A549 (cell line): ENCODE results near the gene AGBL4. TPM values are rescaled to one million over a fixed set of nuclear protein-coding genes. Genes with fewer than 3 reads are reported as not detected.

Experiments
- ATAC-seq, 2 experiments: fragments of 200-7000 bp in 1 of 2; fragments of >200 bp in 1 of 2; cut with Nextera tagmentation in 1 of 2; cut with Tn5 transposase in 1 of 2; 3 replicates each; pipeline versions ENCODE4 v1.8.0 to v1.9.1; 2018 to 2020; ENCODE audit warnings: mild to moderate bottlenecking in 1 of 2, moderate library complexity in 1 of 2
- CTCF ChIA-PET: fragments of 300-600 bp; sonication (Branson Sonifier 250); formaldehyde crosslinking; extraction: SDS; loops from one replicate; lab custom pipeline; 2021; ENCODE audit warnings: antibody characterized with exemption, inconsistent platforms; lab: Yijun Ruan, JAX
- POLR2A ChIA-PET: fragments of 350-600 bp; formaldehyde crosslinking; extraction: SDS; loops from one replicate; lab custom pipeline; 2021; ENCODE audit warnings: antibody characterized with exemption, inconsistent platforms; lab: Yijun Ruan, JAX
- DNase-seq, 2 experiments: peaks; one replicate each; pipeline versions ENCODE4 v3.0.0 to v3.0.0-alpha.2; 2011 to 2016; ENCODE audit warnings: low read depth in 1 of 2, low spot score in 1 of 2
- FAIRE-seq: peaks from 2 replicates; lab custom pipeline; 2011; peaks lifted over from hg19 to GRCh38; lab: Jason Lieb, UNC
- H3K27ac ChIP-seq, 2 experiments: fragments of >200 bp; sonication (Bioruptor Twin); formaldehyde crosslinking; 3 replicates each; pipeline ENCODE4 v1.5.1; 2016 to 2017
- H3K4me1 ChIP-seq: fragments of >200 bp; sonication (Bioruptor Twin); formaldehyde crosslinking; 3 replicates; pipeline ENCODE4 v1.6.1; 2016
- H3K4me2 ChIP-seq: fragments of >200 bp; sonication (Bioruptor Twin); formaldehyde crosslinking; 3 replicates; pipeline ENCODE4 v1.6.1; 2016
- H3K4me3 ChIP-seq: fragments of >200 bp; sonication (Bioruptor Twin); formaldehyde crosslinking; 3 replicates; pipeline ENCODE4 v1.5.1; 2016
- H3K9me3 ChIP-seq: fragments of >200 bp; sonication (Bioruptor Twin); formaldehyde crosslinking; 3 replicates; pipeline ENCODE4 v1.6.1; 2016
- BHLHE40 ChIP-seq: IDR thresholded peaks from 2 replicates; pipeline ENCODE4 v1.6.1; 2012; ENCODE audit warnings: low read depth, low read length, inconsistent platforms
- CBX2 ChIP-seq: fragments of 200-600 bp; sonication (generic); IDR thresholded peaks from 2 replicates; pipeline ENCODE4 v1.6.1; 2016; ENCODE audit warnings: low read depth, mild to moderate bottlenecking, borderline replicate concordance
- CEBPB ChIP-seq, 2 experiments: fragments of >200 bp in 1 of 2; sonication (Bioruptor Twin) in 1 of 2; formaldehyde crosslinking in 1 of 2; IDR thresholded peaks; 2 replicates each; pipeline ENCODE4 v1.6.1; 2012 to 2016
- EP300 ChIP-seq, 2 experiments: fragments of >200 bp; sonication (Bioruptor Twin); formaldehyde crosslinking; IDR thresholded peaks; 2 replicates in 1 of 2; 3 replicates in 1 of 2; pipeline ENCODE4 v1.6.1; 2016 to 2017
- FOXS1 ChIP-seq: fragments of 250-450 bp; sonication (Bioruptor Pico); IDR thresholded peaks from 2 replicates; pipeline ENCODE4 v1.5.0; 2020; ENCODE audit warnings: mild to moderate bottlenecking, moderate library complexity
- HEYL ChIP-seq: fragments of 250-450 bp; sonication (Bioruptor Pico); IDR thresholded peaks from 2 replicates; pipeline ENCODE4 v1.8.0; 2021; ENCODE audit warnings: mild to moderate bottlenecking, moderate library complexity
- HOXA7 ChIP-seq: fragments of 250-450 bp; sonication (Bioruptor Pico); IDR thresholded peaks from 2 replicates; pipeline ENCODE4 v1.5.0; 2020; ENCODE audit warnings: mild to moderate bottlenecking, moderate library complexity
- KDM1A ChIP-seq: fragments of 200-600 bp; sonication (generic); IDR thresholded peaks from 2 replicates; pipeline ENCODE4 v1.6.1; 2016; ENCODE audit warnings: low read depth, mild to moderate bottlenecking
- KDM5A ChIP-seq: fragments of 200-600 bp; sonication (generic); IDR thresholded peaks from 2 replicates; pipeline ENCODE4 v1.6.1; 2016; ENCODE audit warnings: antibody characterized with exemption, mild to moderate bottlenecking
- MAFK ChIP-seq: fragments of 450-650 bp; IDR thresholded peaks from 2 replicates; pipeline ENCODE4 v1.6.1; 2014; ENCODE audit not compliant: partially characterized antibody
- MAZ ChIP-seq: fragments of 150-350 bp; IDR thresholded peaks from 2 replicates; pipeline ENCODE4 v1.6.1; 2014; ENCODE audit warnings: antibody characterized with exemption, low read depth, low read length, borderline replicate concordance
- MYC ChIP-seq: IDR thresholded peaks from 2 replicates; pipeline ENCODE4 v1.6.1; 2012; ENCODE audit warnings: mild to moderate bottlenecking, inconsistent platforms, low read length, improper control_type of control experiment, borderline replicate concordance
- NPAS2 ChIP-seq: fragments of 250-450 bp; sonication (Bioruptor Pico); IDR thresholded peaks from 2 replicates; pipeline ENCODE4 v1.8.0; 2022; ENCODE audit warnings: mild to moderate bottlenecking, moderate library complexity, borderline replicate concordance
- PHF8 ChIP-seq: fragments of 200-600 bp; sonication (generic); IDR thresholded peaks from 2 replicates; pipeline ENCODE4 v1.6.1; 2016; ENCODE audit warnings: low read depth, mild to moderate bottlenecking, antibody characterized with exemption, moderate library complexity, borderline replicate concordance
- RAD21 ChIP-seq, 2 experiments: fragments of >200 bp in 1 of 2; sonication (Bioruptor Twin) in 1 of 2; formaldehyde crosslinking in 1 of 2; IDR thresholded peaks in 1 of 2; conservative IDR thresholded peaks in 1 of 2; 2 replicates in 1 of 2; 3 replicates in 1 of 2; pipeline ENCODE4 v1.6.1; 2012 to 2018; ENCODE audit warnings: inconsistent platforms in 1 of 2
- RARB ChIP-seq: fragments of 250-450 bp; sonication (Bioruptor Pico); IDR thresholded peaks from 2 replicates; pipeline ENCODE4 v1.8.0; 2021; ENCODE audit warnings: mild to moderate bottlenecking, moderate library complexity
- RCOR1 ChIP-seq: fragments of 150-350 bp; IDR thresholded peaks from 2 replicates; pipeline ENCODE4 v1.6.1; 2014; ENCODE audit warnings: antibody characterized with exemption, low read length, low read depth
- RFX5 ChIP-seq: fragments of 450-650 bp; IDR thresholded peaks from 2 replicates; pipeline ENCODE4 v1.7.1; 2014; ENCODE audit warnings: antibody characterized with exemption, mild to moderate bottlenecking, moderate library complexity
- RNF2 ChIP-seq: fragments of 200-600 bp; sonication (generic); IDR thresholded peaks from 2 replicates; pipeline ENCODE4 v1.6.1; 2016; ENCODE audit warnings: low read depth, mild to moderate bottlenecking, antibody characterized with exemption, moderate library complexity, borderline replicate concordance
- TFCP2L1 ChIP-seq: fragments of 250-450 bp; sonication (Bioruptor Pico); IDR thresholded peaks from 2 replicates; pipeline ENCODE4 v1.5.0; 2021; ENCODE audit warnings: mild to moderate bottlenecking
- TP53 ChIP-seq: fragments of 250-450 bp; sonication (Bioruptor Pico); IDR thresholded peaks from 2 replicates; pipeline ENCODE4 v1.5.0; 2021; ENCODE audit warnings: mild to moderate bottlenecking, moderate library complexity
- ZFP36 ChIP-seq: fragments of 450-650 bp; IDR thresholded peaks from 2 replicates; pipeline ENCODE4 v1.6.1; 2014; ENCODE audit warnings: borderline replicate concordance; ENCODE audit not compliant: partially characterized antibody
- WGBS: methylation state at CpG from one replicate; pipeline ENCODE4 v1.1.6; 2017; ENCODE audit errors: missing lambda C conversion rate; 5-methylcytosine and 5-hydroxymethylcytosine counted together
- polyA plus RNA-seq, 4 experiments: library from polyadenylated mRNA; depleted of rRNA in 3 of 4; stranded (reverse); fragments of >200 nt; fragmentation: RNase III in 1 of 4; extraction: RNeasy Plus Mini Kit Qiagen cat#74134 plus additional on column Dnase treatment in 1 of 4; gene quantifications; 2 replicates in 3 of 4; 3 replicates in 1 of 4; pipeline ENCODE4 v1.2.3, GENCODE V29; 2011 to 2017
- TF ChIP-seq, protein P1 (sequence below): fragments of 200-600 bp; sonication (generic); IDR thresholded peaks from 2 replicates; pipeline ENCODE4 v1.6.1; 2016; ENCODE audit warnings: antibody characterized with exemption, mild to moderate bottlenecking, moderate library complexity
- TF ChIP-seq, protein P2 (sequence below): fragments of >200 bp; sonication (Bioruptor Twin); formaldehyde crosslinking; IDR thresholded peaks from 3 replicates; pipeline ENCODE4 v1.5.1; 2016
- TF ChIP-seq, protein P3 (sequence below): IDR thresholded peaks from 2 replicates; pipeline ENCODE4 v1.6.1; 2012; ENCODE audit warnings: low read depth, borderline replicate concordance
- TF ChIP-seq, protein P4 (sequence below): IDR thresholded peaks from 2 replicates; pipeline ENCODE4 v1.6.1; 2012
- TF ChIP-seq, protein P5 (sequence below): fragments of >200 bp; sonication (Bioruptor Twin); formaldehyde crosslinking; IDR thresholded peaks from 3 replicates; pipeline ENCODE4 v1.6.1; 2016

The AGBL4 gene
- polyA plus RNA-seq, 2 of the 4 experiments (the other 2 are of a cell fraction) = not detected

DNA sequence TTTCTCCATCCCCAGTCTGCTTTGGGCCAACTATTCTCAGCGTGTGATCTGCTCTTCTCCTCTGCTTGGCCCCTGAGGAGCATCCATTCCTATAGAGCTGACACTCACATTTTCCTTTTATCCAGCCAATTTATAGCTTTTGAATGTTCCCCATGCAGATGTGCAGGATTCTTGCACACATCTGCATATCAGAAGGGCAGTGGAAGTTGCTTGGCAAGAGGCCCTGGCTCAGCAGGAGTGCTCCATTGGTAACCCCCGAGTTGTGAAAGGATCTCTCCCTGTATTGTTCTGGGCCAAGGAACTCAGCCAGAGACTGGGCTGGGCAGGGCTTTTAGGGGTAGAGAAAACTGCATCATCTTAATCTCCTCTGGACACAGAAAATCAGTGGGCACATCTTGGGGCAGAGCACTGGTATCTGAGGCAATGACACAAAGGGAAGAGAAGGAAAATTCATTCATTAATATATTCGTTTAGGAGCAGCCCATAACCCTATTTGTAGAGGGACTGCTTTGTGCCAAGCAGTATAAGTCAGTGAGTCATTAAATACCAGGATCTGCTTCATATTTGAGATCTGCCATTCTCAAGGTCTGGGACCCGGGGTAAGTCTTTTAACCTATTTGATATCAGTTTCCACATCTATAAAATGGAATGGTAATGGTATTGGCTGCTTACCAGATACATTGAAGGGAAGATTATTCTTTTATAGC, 1216.0 kb downstream of the AGBL4 start:
- TF ChIP-seq EP300 (IDR thresholded peaks at IDR 0.05) (no peak), TFCP2L1 (CRISPR knock-in tag) (no peak), HOXA7 (no peak), KDM1A (no peak), TP53 (CRISPR knock-in tag) (no peak), MYC (no peak), PHF8 (no peak), CBX2 (no peak), HEYL (no peak), MAZ (no peak)
- TF ChIP-seq, protein P1, sequence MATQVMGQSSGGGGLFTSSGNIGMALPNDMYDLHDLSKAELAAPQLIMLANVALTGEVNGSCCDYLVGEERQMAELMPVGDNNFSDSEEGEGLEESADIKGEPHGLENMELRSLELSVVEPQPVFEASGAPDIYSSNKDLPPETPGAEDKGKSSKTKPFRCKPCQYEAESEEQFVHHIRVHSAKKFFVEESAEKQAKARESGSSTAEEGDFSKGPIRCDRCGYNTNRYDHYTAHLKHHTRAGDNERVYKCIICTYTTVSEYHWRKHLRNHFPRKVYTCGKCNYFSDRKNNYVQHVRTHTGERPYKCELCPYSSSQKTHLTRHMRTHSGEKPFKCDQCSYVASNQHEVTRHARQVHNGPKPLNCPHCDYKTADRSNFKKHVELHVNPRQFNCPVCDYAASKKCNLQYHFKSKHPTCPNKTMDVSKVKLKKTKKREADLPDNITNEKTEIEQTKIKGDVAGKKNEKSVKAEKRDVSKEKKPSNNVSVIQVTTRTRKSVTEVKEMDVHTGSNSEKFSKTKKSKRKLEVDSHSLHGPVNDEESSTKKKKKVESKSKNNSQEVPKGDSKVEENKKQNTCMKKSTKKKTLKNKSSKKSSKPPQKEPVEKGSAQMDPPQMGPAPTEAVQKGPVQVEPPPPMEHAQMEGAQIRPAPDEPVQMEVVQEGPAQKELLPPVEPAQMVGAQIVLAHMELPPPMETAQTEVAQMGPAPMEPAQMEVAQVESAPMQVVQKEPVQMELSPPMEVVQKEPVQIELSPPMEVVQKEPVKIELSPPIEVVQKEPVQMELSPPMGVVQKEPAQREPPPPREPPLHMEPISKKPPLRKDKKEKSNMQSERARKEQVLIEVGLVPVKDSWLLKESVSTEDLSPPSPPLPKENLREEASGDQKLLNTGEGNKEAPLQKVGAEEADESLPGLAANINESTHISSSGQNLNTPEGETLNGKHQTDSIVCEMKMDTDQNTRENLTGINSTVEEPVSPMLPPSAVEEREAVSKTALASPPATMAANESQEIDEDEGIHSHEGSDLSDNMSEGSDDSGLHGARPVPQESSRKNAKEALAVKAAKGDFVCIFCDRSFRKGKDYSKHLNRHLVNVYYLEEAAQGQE = no peak
- no peaks in the 10 kb centered on the region for H3K4me1 ChIP-seq
- WGBS = 0% methylated on average over 3 of the region's 4 CpGs
- ChIA-PET CTCF (no interaction called here), POLR2A (no interaction called here)
- DNase-seq (no peak), FAIRE-seq (no peak), ATAC-seq (no peak)
- no peak overlapping the region for H3K27ac ChIP-seq
- no peak overlapping the region for H3K4me3 ChIP-seq
- no peak overlapping the region for H3K4me2 ChIP-seq
- H3K9me3 ChIP-seq = no peaks in the 10 kb centered on the region

DNA sequence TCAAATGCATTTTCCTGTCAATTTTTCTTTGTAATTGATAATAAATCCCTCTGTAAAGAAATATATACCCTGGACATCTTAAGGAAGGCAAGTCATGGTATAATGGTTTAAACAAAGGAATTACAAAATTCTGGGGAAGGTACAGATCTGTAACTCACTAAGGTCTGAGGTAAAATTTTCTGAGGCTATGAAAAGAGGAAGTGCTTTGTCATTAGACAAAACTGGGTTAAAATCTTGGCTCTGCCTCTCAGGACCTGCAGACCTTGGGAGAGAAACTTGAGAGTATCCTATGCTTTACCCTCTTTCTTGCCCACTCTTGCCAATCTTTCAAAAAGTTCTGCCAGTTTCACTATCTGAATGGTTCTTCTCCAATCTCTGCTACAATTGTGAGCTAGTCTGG, 1220.3 kb downstream of the AGBL4 start:
- DNase-seq = no peak
- CTCF ChIA-PET = no interaction called here
- H3K4me3 ChIP-seq = no peak overlapping the region
- no peak for ATAC-seq
- no peak overlapping the region for H3K27ac ChIP-seq
- H3K9me3 ChIP-seq = no peaks in the 10 kb centered on the region
- H3K4me2 ChIP-seq = no peak overlapping the region
- no peak for FAIRE-seq
- POLR2A ChIA-PET = no interaction called here
- H3K4me1 ChIP-seq = no peaks in the 10 kb centered on the region
- TF ChIP-seq, protein P2, sequence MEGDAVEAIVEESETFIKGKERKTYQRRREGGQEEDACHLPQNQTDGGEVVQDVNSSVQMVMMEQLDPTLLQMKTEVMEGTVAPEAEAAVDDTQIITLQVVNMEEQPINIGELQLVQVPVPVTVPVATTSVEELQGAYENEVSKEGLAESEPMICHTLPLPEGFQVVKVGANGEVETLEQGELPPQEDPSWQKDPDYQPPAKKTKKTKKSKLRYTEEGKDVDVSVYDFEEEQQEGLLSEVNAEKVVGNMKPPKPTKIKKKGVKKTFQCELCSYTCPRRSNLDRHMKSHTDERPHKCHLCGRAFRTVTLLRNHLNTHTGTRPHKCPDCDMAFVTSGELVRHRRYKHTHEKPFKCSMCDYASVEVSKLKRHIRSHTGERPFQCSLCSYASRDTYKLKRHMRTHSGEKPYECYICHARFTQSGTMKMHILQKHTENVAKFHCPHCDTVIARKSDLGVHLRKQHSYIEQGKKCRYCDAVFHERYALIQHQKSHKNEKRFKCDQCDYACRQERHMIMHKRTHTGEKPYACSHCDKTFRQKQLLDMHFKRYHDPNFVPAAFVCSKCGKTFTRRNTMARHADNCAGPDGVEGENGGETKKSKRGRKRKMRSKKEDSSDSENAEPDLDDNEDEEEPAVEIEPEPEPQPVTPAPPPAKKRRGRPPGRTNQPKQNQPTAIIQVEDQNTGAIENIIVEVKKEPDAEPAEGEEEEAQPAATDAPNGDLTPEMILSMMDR = no peak
- TF ChIP-seq, protein P3, sequence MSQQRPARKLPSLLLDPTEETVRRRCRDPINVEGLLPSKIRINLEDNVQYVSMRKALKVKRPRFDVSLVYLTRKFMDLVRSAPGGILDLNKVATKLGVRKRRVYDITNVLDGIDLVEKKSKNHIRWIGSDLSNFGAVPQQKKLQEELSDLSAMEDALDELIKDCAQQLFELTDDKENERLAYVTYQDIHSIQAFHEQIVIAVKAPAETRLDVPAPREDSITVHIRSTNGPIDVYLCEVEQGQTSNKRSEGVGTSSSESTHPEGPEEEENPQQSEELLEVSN = no peak
- TF ChIP-seq ZFP36 (no peak), RNF2 (no peak), RFX5 (no peak), FOXS1 (CRISPR knock-in tag) (no peak), MAFK (no peak), RCOR1 (no peak), BHLHE40 (no peak), NPAS2 (no peak), CEBPB (IDR thresholded peaks at IDR 0.05) (no peak), KDM5A (no peak), RARB (CRISPR knock-in tag) (no peak), RAD21 (conservative IDR thresholded peaks at IDR 0.05 in 1 of 2, IDR thresholded peaks at IDR 0.05 in 1 of 2) (no peak)
- TF ChIP-seq, protein P4, sequence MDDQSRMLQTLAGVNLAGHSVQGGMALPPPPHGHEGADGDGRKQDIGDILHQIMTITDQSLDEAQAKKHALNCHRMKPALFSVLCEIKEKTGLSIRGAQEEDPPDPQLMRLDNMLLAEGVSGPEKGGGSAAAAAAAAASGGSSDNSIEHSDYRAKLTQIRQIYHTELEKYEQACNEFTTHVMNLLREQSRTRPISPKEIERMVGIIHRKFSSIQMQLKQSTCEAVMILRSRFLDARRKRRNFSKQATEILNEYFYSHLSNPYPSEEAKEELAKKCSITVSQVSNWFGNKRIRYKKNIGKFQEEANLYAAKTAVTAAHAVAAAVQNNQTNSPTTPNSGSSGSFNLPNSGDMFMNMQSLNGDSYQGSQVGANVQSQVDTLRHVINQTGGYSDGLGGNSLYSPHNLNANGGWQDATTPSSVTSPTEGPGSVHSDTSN = no peak
- TF ChIP-seq, protein P5, sequence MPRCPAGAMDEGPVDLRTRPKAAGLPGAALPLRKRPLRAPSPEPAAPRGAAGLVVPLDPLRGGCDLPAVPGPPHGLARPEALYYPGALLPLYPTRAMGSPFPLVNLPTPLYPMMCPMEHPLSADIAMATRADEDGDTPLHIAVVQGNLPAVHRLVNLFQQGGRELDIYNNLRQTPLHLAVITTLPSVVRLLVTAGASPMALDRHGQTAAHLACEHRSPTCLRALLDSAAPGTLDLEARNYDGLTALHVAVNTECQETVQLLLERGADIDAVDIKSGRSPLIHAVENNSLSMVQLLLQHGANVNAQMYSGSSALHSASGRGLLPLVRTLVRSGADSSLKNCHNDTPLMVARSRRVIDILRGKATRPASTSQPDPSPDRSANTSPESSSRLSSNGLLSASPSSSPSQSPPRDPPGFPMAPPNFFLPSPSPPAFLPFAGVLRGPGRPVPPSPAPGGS = no peak
